ENCODE data around the gene ZNF662. TPM values are rescaled to one million over a fixed set of nuclear protein-coding genes. Genes with fewer than 3 reads are reported as not detected.
A peak's percentile ranks its signal among the peaks of the same experiment; 100 is the strongest.

ZNF662 gene
- under 1 TPM in 1 of 3 donors, not detected in 2; 0.16 TPM for polyA plus RNA-seq

- DNase-seq = peak in 2 of 3 donors; percentile 6 to 9
- Mint-ChIP-seq H3K27ac (no peak within 1 kb of the TSS), H3K36me3 (peaks cover 9 to 16% (median 16%) of the 10 kb centered on the region in 3 donors), H3K27me3 (ENCODE audit: low read depth in 3 of 3) (peaks cover 3 to 28% (median 7%) of the 10 kb centered on the region in 3 donors), H3K4me1 (peaks cover 13 to 14% of the 10 kb centered on the region in 2 donors), H3K4me3 (peak within 1 kb of the TSS; percentile 64 to 84 (median 66)), H3K9me3 (peaks cover 2 to 18% (median 9%) of the 10 kb centered on the region in 6 donors)
These were observed at the start of gene ZNF662 for GRCh38 chr3:42906070-42906847. Gene ZNF662, plus strand, starts transcription at chr3:42906142. Its CDS starts 1,973 bp downstream, at chr3:42908115.

GRCh38 chr3:42856544-42856943 is 49.4 kb upstream of the ZNF662 start:
- H3K27me3 Mint-ChIP-seq (ENCODE audit: low read depth in 3 of 3) = peaks cover 3 to 10% (median 4%) of the 10 kb centered on the region in 3 donors
- peaks cover 0 to 8% (median 5%) of the 10 kb centered on the region in 3 donors for H3K36me3 Mint-ChIP-seq

GRCh38 chr3:42864321-42864950 is 41.5 kb upstream of the ZNF662 start:
- no peak for DNase-seq
- H3K27me3 Mint-ChIP-seq (ENCODE audit: low read depth in 3 of 3) = peaks cover 0 to 3% (median 0%) of the 10 kb centered on the region in 3 donors
- no peak overlapping the region for H3K27ac Mint-ChIP-seq
- peaks cover 0 to 1% (median 0%) of the 10 kb centered on the region in 6 donors for H3K9me3 Mint-ChIP-seq
- H3K4me3 Mint-ChIP-seq = no peak overlapping the region
- no peaks in the 10 kb centered on the region for H3K4me1 Mint-ChIP-seq
- peaks cover 0 to 7% (median 0%) of the 10 kb centered on the region in 3 donors for H3K36me3 Mint-ChIP-seq

More at GRCh38 chr3:42856544-42856943, 49.4 kb upstream of the ZNF662 start:
- H3K9me3 Mint-ChIP-seq = peaks cover 0 to 5% (median 0%) of the 10 kb centered on the region in 6 donors
- peak overlapping the region in 1 of 6 donors; percentile 41 for H3K27ac Mint-ChIP-seq
- no peaks in the 10 kb centered on the region for H3K4me1 Mint-ChIP-seq
- DNase-seq = no peak
- no peak overlapping the region for H3K4me3 Mint-ChIP-seq

- peaks cover 0 to 3% (median 0%) of the 10 kb centered on the region in 3 donors for H3K27me3 Mint-ChIP-seq (ENCODE audit: low read depth in 3 of 3)
- peaks cover 0 to 1% (median 0%) of the 10 kb centered on the region in 6 donors for H3K9me3 Mint-ChIP-seq
- no peaks in the 10 kb centered on the region for H3K4me1 Mint-ChIP-seq
- no peak overlapping the region for H3K4me3 Mint-ChIP-seq
- H3K36me3 Mint-ChIP-seq = peaks cover 0 to 7% (median 0%) of the 10 kb centered on the region in 3 donors
- H3K27ac Mint-ChIP-seq = no peak overlapping the region
- no peak for DNase-seq
These were observed 40.7 kb upstream of the ZNF662 start for GRCh38 chr3:42865256-42865655.

GRCh38 chr3:42867138-42867537 is 38.8 kb upstream of the ZNF662 start:
- Mint-ChIP-seq H3K27ac (no peak overlapping the region), H3K9me3 (peaks cover 0 to 1% (median 0%) of the 10 kb centered on the region in 6 donors), H3K4me1 (no peaks in the 10 kb centered on the region), H3K36me3 (peaks cover 0 to 4% (median 0%) of the 10 kb centered on the region in 3 donors), H3K4me3 (no peak overlapping the region), H3K27me3 (ENCODE audit: low read depth in 3 of 3) (peaks cover 0 to 3% (median 0%) of the 10 kb centered on the region in 3 donors)
- no peak for DNase-seq

- peaks cover 0 to 1% (median 0%) of the 10 kb centered on the region in 6 donors for H3K9me3 Mint-ChIP-seq
- peaks cover 0 to under 1% of the 10 kb centered on the region in 2 donors for H3K4me1 Mint-ChIP-seq
- no peak overlapping the region for H3K4me3 Mint-ChIP-seq
- H3K27ac Mint-ChIP-seq = no peak overlapping the region
- H3K36me3 Mint-ChIP-seq = peaks cover 0 to 4% (median 0%) of the 10 kb centered on the region in 3 donors
- DNase-seq = no peak
- H3K27me3 Mint-ChIP-seq (ENCODE audit: low read depth in 3 of 3) = peaks cover 0 to 2% (median 0%) of the 10 kb centered on the region in 3 donors
These were observed 37.1 kb upstream of the ZNF662 start for GRCh38 chr3:42868841-42869240.

- DNase-seq = no peak
- no peak overlapping the region for H3K4me3 Mint-ChIP-seq
- H3K9me3 Mint-ChIP-seq = peaks cover 0 to 1% (median 0%) of the 10 kb centered on the region in 6 donors
- no peaks in the 10 kb centered on the region for H3K36me3 Mint-ChIP-seq
- no peak overlapping the region for H3K27ac Mint-ChIP-seq
- peaks cover 0 to 2% (median 0%) of the 10 kb centered on the region in 3 donors for H3K27me3 Mint-ChIP-seq (ENCODE audit: low read depth in 3 of 3)
- H3K4me1 Mint-ChIP-seq = peaks cover 0 to 3% of the 10 kb centered on the region in 2 donors
These were observed 34.2 kb upstream of the ZNF662 start for GRCh38 chr3:42871592-42872196.

- DNase-seq = no peak
- Mint-ChIP-seq H3K27me3 (ENCODE audit: low read depth in 3 of 3) (peaks cover 0 to 2% (median 0%) of the 10 kb centered on the region in 3 donors), H3K4me3 (no peak overlapping the region), H3K9me3 (no peaks in the 10 kb centered on the region), H3K36me3 (no peaks in the 10 kb centered on the region), H3K4me1 (peaks cover 0 to 3% of the 10 kb centered on the region in 2 donors), H3K27ac (no peak overlapping the region)
These were observed 33.2 kb upstream of the ZNF662 start for GRCh38 chr3:42872718-42873117.

GRCh38 chr3:42873221-42873982 is 32.5 kb upstream of the ZNF662 start:
- no peaks in the 10 kb centered on the region for H3K9me3 Mint-ChIP-seq
- no peaks in the 10 kb centered on the region for H3K36me3 Mint-ChIP-seq
- H3K27ac Mint-ChIP-seq = no peak overlapping the region
- H3K4me1 Mint-ChIP-seq = peaks cover 0 to 3% of the 10 kb centered on the region in 2 donors
- no peak for DNase-seq
- H3K4me3 Mint-ChIP-seq = no peak overlapping the region
- peaks cover 0 to 2% (median 0%) of the 10 kb centered on the region in 3 donors for H3K27me3 Mint-ChIP-seq (ENCODE audit: low read depth in 3 of 3)

- peaks cover 0 to 2% (median 0%) of the 10 kb centered on the region in 3 donors for H3K27me3 Mint-ChIP-seq (ENCODE audit: low read depth in 3 of 3)
- no peaks in the 10 kb centered on the region for H3K36me3 Mint-ChIP-seq
- H3K27ac Mint-ChIP-seq = no peak overlapping the region
- H3K4me1 Mint-ChIP-seq = peaks cover 0 to 3% of the 10 kb centered on the region in 2 donors
- H3K9me3 Mint-ChIP-seq = no peaks in the 10 kb centered on the region
- no peak overlapping the region for H3K4me3 Mint-ChIP-seq
- no peak for DNase-seq
These were observed 31.2 kb upstream of the ZNF662 start for GRCh38 chr3:42874749-42875148.

GRCh38 chr3:42875325-42876151 is 30.4 kb upstream of the ZNF662 start, which contains the start of gene CYP8B1:
Gene CYP8B1, minus strand, starts transcription at chr3:42875879. Its CDS starts 63 bp downstream, at chr3:42875816.
- Mint-ChIP-seq H3K4me3 (no peak within 1 kb of the TSS), H3K27me3 (ENCODE audit: low read depth in 3 of 3) (peaks cover 0 to 3% (median 2%) of the 10 kb centered on the region in 3 donors), H3K27ac (no peak within 1 kb of the TSS), H3K36me3 (no peaks in the 10 kb centered on the region), H3K9me3 (no peaks in the 10 kb centered on the region), H3K4me1 (peaks cover 0 to 6% of the 10 kb centered on the region in 2 donors)
- DNase-seq = no peak

- Mint-ChIP-seq H3K27me3 (ENCODE audit: low read depth in 3 of 3) (peaks cover 0 to 3% (median 2%) of the 10 kb centered on the region in 3 donors), H3K36me3 (no peaks in the 10 kb centered on the region), H3K9me3 (no peaks in the 10 kb centered on the region), H3K27ac (no peak overlapping the region), H3K4me3 (no peak overlapping the region), H3K4me1 (peaks cover 6 to 11% of the 10 kb centered on the region in 2 donors)
- DNase-seq = no peak
These were observed 29.5 kb upstream of the ZNF662 start for GRCh38 chr3:42876401-42876800.
